ENCODE results near the gene CPNE5.

GRCh38 chr6:36783603-36784375 is 55.5 kb downstream of the CPNE5 start:
- TF ChIP-seq, protein P1, sequence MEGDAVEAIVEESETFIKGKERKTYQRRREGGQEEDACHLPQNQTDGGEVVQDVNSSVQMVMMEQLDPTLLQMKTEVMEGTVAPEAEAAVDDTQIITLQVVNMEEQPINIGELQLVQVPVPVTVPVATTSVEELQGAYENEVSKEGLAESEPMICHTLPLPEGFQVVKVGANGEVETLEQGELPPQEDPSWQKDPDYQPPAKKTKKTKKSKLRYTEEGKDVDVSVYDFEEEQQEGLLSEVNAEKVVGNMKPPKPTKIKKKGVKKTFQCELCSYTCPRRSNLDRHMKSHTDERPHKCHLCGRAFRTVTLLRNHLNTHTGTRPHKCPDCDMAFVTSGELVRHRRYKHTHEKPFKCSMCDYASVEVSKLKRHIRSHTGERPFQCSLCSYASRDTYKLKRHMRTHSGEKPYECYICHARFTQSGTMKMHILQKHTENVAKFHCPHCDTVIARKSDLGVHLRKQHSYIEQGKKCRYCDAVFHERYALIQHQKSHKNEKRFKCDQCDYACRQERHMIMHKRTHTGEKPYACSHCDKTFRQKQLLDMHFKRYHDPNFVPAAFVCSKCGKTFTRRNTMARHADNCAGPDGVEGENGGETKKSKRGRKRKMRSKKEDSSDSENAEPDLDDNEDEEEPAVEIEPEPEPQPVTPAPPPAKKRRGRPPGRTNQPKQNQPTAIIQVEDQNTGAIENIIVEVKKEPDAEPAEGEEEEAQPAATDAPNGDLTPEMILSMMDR (IDR thresholded peaks at IDR 0.05): no peak
- no peak for TF ChIP-seq POLR2A (IDR thresholded peaks at IDR 0.05)

All from uterus (tissue), 2 donors.